Thyroid gland (tissue), 4 donors: ENCODE results near the gene PTPRC. TPM values are rescaled to one million over a fixed set of nuclear protein-coding genes. Genes with fewer than 3 reads are reported as not detected.

Experiments used
- DNase-seq, 2 donors: peaks; one replicate each; pipeline ENCODE4 v3.0.0-alpha.2; 2019
- H3K27ac ChIP-seq, 3 donors: fragments of 200-600 bp; sonication (generic); 1 replicate in 2 of 3; 2 replicates in 1 of 3; pipeline ENCODE4 v1.5.1; 2016 to 2019; ENCODE audit warnings: mild to moderate bottlenecking in 1 of 3, moderate library complexity in 1 of 3
- H3K27me3 ChIP-seq: fragments of 200-600 bp; sonication (generic); one replicate; pipeline ENCODE4 v1.5.1; 2019
- H3K36me3 ChIP-seq, 2 donors: fragments of 200-600 bp; sonication (generic); one replicate each; pipeline ENCODE4 v1.5.1; 2016 to 2019
- H3K4me1 ChIP-seq, 2 donors: fragments of 200-600 bp; sonication (generic); one replicate each; pipeline ENCODE4 v1.5.1; 2017 to 2019
- H3K4me3 ChIP-seq, 3 donors: fragments of 200-600 bp; sonication (generic); replicated peaks in 1 of 3; 1 replicate in 2 of 3; 2 replicates in 1 of 3; pipeline ENCODE4 v1.5.1; 2016; ENCODE audit warnings: mild to moderate bottlenecking in 1 of 3
- H3K9me3 ChIP-seq: fragments of 200-600 bp; sonication (generic); one replicate; pipeline ENCODE4 v1.5.1; 2017
- POLR2A ChIP-seq, 2 donors: fragments of 450-650 bp; IDR thresholded peaks; one replicate each; pipeline ENCODE4 v1.6.1; 2017; ENCODE audit warnings: antibody characterized with exemption in 2 of 2, mild to moderate bottlenecking in 2 of 2, moderate library complexity in 1 of 2
- WGBS, 2 donors: methylation state at CpG; one replicate each; pipeline ENCODE4 v1.1.5; 2017; 5-methylcytosine and 5-hydroxymethylcytosine counted together
- intact Hi-C: fragments of 100-400 bp; cut with DNase I; formaldehyde crosslinking; loops from one replicate; pipeline ENCODE4 v1.15.1; 2023
- total RNA-seq, 4 donors: library from RNA; depleted of rRNA; stranded (reverse); fragments of >200 nt; gene quantifications; one replicate each; pipeline ENCODE4 v1.2.3, GENCODE V29; 2016
- TF ChIP-seq, protein P1 (sequence below), 6 experiments: fragments of 200-600 bp in 3 of 6; fragments of 450-650 bp in 3 of 6; sonication (generic) in 3 of 6; IDR thresholded peaks; one replicate each; pipeline ENCODE4 v1.5.1; 2016 to 2019; ENCODE audit warnings: antibody characterized with exemption in 6 of 6, mild to moderate bottlenecking in 2 of 6, inconsistent platforms in 1 of 6, moderate library complexity in 1 of 6

Gene PTPRC
- total RNA-seq, 4 donors from 2014 or later: 11.5 to 23.8 (median 16.9) TPM

DNA sequence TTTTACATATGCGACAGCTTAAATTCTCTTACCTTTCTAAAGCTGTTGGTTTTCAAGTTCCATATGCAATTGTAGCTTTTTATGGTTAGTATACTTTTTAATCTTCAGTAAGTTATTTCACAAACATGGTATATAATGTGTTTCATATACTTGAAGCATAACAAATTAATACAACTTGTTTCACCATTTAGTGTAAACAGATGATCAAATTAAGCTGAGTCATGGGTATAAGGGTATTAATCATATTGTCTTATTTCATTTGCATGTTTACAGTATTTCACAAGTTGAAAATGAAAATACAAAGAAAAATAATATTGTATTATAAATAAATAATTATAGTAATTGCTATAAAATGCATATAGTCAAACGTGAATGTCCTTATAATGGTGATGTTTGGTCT is 92.1 kb downstream of the PTPRC start:
- no peak for DNase-seq
- H3K9me3 ChIP-seq: no peaks in the 10 kb centered on the region
- no peaks in the 10 kb centered on the region for H3K27me3 ChIP-seq
- TF ChIP-seq, protein P1, sequence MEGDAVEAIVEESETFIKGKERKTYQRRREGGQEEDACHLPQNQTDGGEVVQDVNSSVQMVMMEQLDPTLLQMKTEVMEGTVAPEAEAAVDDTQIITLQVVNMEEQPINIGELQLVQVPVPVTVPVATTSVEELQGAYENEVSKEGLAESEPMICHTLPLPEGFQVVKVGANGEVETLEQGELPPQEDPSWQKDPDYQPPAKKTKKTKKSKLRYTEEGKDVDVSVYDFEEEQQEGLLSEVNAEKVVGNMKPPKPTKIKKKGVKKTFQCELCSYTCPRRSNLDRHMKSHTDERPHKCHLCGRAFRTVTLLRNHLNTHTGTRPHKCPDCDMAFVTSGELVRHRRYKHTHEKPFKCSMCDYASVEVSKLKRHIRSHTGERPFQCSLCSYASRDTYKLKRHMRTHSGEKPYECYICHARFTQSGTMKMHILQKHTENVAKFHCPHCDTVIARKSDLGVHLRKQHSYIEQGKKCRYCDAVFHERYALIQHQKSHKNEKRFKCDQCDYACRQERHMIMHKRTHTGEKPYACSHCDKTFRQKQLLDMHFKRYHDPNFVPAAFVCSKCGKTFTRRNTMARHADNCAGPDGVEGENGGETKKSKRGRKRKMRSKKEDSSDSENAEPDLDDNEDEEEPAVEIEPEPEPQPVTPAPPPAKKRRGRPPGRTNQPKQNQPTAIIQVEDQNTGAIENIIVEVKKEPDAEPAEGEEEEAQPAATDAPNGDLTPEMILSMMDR (IDR thresholded peaks at IDR 0.05): no peak
- no peak for TF ChIP-seq POLR2A (IDR thresholded peaks at IDR 0.05)
- no peak overlapping the region for H3K27ac ChIP-seq
- H3K36me3 ChIP-seq: no peaks in the 10 kb centered on the region
- no peak overlapping the region for H3K4me3 ChIP-seq
- 95 to 96% methylated on average over 2 of the region's 2 CpGs for WGBS, 2 donors
- H3K4me1 ChIP-seq: no peaks in the 10 kb centered on the region
- intact Hi-C loops: no loop called here

DNA sequence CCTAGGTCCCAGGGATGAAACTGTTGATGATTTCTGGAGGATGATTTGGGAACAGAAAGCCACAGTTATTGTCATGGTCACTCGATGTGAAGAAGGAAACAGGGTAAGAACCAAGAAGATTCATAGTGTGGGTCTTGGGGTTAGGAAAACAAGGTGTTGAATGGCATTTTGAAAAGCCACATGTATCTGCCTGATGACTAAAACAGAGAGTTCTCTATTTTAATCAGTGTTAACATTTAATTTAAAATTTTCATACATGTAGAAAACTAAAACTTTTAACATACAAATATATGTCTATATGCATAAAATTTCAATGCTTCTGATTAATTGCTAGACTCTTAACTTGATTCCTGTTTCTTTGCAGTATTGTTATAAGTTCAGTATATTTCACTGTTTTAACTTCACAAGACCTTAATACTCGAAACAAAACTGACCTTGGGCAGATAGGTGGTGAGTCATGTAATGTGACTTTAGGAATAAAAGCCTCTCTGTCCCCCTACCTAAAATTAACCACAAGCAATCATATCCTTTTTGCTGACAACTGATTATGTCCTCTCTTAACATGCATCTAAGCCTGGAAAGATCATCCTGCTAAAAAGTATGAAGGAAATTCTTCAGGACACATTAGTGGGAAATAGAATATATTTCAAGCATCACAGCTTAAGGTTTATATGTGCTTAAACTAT is 95.6 kb downstream of the PTPRC start:
- intact Hi-C loops: no loop called here
- H3K27ac ChIP-seq: no peak overlapping the region
- H3K27me3 ChIP-seq: no peaks in the 10 kb centered on the region
- no peaks in the 10 kb centered on the region for H3K9me3 ChIP-seq
- H3K36me3 ChIP-seq: no peaks in the 10 kb centered on the region
- DNase-seq: no peak
- 64 to 82% methylated on average over 2 of the region's 2 CpGs for WGBS, 2 donors
- no peaks in the 10 kb centered on the region for H3K4me1 ChIP-seq
- H3K4me3 ChIP-seq: no peak overlapping the region
- TF ChIP-seq, protein P1 (IDR thresholded peaks at IDR 0.05): no peak
- no peak for TF ChIP-seq POLR2A (IDR thresholded peaks at IDR 0.05)

DNA sequence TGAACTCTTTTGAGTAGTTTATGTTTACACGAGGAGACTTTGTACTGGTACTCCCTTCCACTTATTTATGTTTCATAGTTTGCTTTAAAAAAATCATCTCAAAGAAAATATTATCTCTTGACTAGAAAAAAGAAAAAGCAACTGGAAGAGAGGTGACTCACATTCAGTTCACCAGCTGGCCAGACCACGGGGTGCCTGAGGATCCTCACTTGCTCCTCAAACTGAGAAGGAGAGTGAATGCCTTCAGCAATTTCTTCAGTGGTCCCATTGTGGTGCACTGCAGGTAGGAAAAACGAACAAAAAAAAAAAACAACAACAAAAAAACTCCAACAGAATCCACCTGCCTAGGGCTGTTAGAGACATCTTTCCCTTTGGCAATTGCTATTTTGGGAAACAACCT is 102.9 kb downstream of the PTPRC start:
- no peak overlapping the region for H3K27ac ChIP-seq
- 62 to 64% methylated on average over 3 of the region's 3 CpGs for WGBS, 2 donors
- intact Hi-C loops: no loop called here

DNA sequence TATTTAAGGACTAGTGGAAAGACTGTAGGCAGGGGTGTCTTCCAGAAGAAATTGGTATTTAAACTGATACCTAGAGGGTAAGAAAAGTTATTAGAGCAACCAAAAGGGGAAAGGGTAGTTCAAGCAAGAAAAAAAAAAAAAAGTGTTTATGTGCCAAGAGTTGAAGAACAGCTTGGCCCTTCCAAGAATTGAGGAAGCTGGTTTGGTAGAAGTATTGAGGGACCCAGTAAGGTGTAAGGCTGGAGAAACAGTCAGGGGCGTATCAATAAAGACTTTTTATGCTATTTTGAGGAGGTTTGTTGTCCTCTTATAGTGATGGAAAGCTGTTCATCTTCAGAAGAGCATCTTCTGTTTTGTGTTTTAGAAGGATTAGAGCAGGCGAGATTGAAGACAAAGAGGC is 108.3 kb downstream of the PTPRC start:
- H3K27me3 ChIP-seq: no peaks in the 10 kb centered on the region
- intact Hi-C loops: no loop called here

More for the DNA sequence above, 102.9 kb downstream of the PTPRC start:
- TF ChIP-seq POLR2A (IDR thresholded peaks at IDR 0.05): no peak
- TF ChIP-seq, protein P1 (IDR thresholded peaks at IDR 0.05): no peak
- Histone ChIP-seq H3K4me1 (no peaks in the 10 kb centered on the region), H3K27me3 (no peaks in the 10 kb centered on the region), H3K4me3 (no peak overlapping the region), H3K9me3 (no peaks in the 10 kb centered on the region), H3K36me3 (no peaks in the 10 kb centered on the region)
- no peak for DNase-seq

DNA sequence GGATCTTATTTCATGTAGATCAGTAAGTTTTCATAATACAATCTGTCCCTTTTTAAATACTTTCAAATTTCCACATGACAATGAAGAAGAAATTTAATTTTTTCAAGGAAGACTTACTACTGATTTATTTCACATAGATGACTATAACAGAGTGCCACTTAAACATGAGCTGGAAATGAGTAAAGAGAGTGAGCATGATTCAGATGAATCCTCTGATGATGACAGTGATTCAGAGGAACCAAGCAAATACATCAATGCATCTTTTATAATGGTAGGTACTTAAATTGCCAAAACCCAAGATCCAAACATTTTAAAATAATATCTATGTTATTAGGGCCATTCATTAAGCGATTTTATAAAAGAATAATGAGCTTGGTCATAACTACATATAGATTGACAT is 110.4 kb downstream of the PTPRC start:
- H3K27me3 ChIP-seq: no peaks in the 10 kb centered on the region
- no peak overlapping the region for H3K4me3 ChIP-seq
- no peak for DNase-seq
- intact Hi-C loops: no loop called here
- TF ChIP-seq, protein P1 (IDR thresholded peaks at IDR 0.05): no peak
- no peak for TF ChIP-seq POLR2A (IDR thresholded peaks at IDR 0.05)
- H3K36me3 ChIP-seq: no peaks in the 10 kb centered on the region
- no peak overlapping the region for H3K27ac ChIP-seq
- H3K9me3 ChIP-seq: no peaks in the 10 kb centered on the region
- H3K4me1 ChIP-seq: no peaks in the 10 kb centered on the region
- WGBS, 2 donors: 93 to 95% methylated on average over 1 of the region's 1 CpG

More for the DNA sequence above, 108.3 kb downstream of the PTPRC start:
- 93% methylated on average over 2 of the region's 2 CpGs for WGBS, 2 donors
- DNase-seq: no peak
- Histone ChIP-seq H3K4me3 (no peak overlapping the region), H3K36me3 (no peaks in the 10 kb centered on the region), H3K9me3 (no peaks in the 10 kb centered on the region), H3K4me1 (no peaks in the 10 kb centered on the region), H3K27ac (no peak overlapping the region)
- no peak for TF ChIP-seq POLR2A (IDR thresholded peaks at IDR 0.05)
- TF ChIP-seq, protein P1 (IDR thresholded peaks at IDR 0.05): no peak
